GM18502 (cell line): Measurements from ENCODE around the gene ABTB1.
"Not testable (repeated sequence)": the region's sequence is repeated elsewhere in the genome, so short reads cannot be mapped to it uniquely, and the experiment has no call there.

Experiments
- ATAC-seq: cut with Tn5 transposase; IDR thresholded peaks from one replicate; pipeline ENCODE4 v1.9.1; 2021; ENCODE audit warnings: mild to moderate bottlenecking; ENCODE audit not compliant: unreplicated experiment, poor library complexity

ABTB1 gene

GRCh38 chr3:127699416-127700300 is 26.9 kb downstream of the ABTB1 start:
- ATAC-seq, result no peak

- ATAC-seq, result no peak
These were observed 27.7 kb downstream of the ABTB1 start for GRCh38 chr3:127700406-127700805.

GRCh38 chr3:127701280-127701911 is 28.6 kb downstream of the ABTB1 start:
- no peak for ATAC-seq

GRCh38 chr3:127702151-127702578 is 29.4 kb downstream of the ABTB1 start:
- ATAC-seq, result no peak

- not testable (repeated sequence) for ATAC-seq
These were observed 32.1 kb downstream of the ABTB1 start for GRCh38 chr3:127704840-127705239.

GRCh38 chr3:127706312-127706711 is 33.6 kb downstream of the ABTB1 start:
- no peak for ATAC-seq

- ATAC-seq, result no peak
These were observed 34.1 kb downstream of the ABTB1 start for GRCh38 chr3:127706785-127707351.

GRCh38 chr3:127707851-127708411 is 35.2 kb downstream of the ABTB1 start:
- ATAC-seq, result no peak

- no peak for ATAC-seq
These were observed 36.1 kb downstream of the ABTB1 start for GRCh38 chr3:127708837-127709236.

GRCh38 chr3:127709320-127710060 is 36.7 kb downstream of the ABTB1 start:
- no peak for ATAC-seq

- ATAC-seq, result no peak
These were observed 37.6 kb downstream of the ABTB1 start for GRCh38 chr3:127710155-127710941.

- no peak for ATAC-seq
These were observed 38.4 kb downstream of the ABTB1 start for GRCh38 chr3:127711021-127711695.

GRCh38 chr3:127711896-127712295 is 39.1 kb downstream of the ABTB1 start:
- no peak for ATAC-seq

- ATAC-seq, result no peak
These were observed 39.7 kb downstream of the ABTB1 start for GRCh38 chr3:127712461-127712860.

- no peak for ATAC-seq
These were observed 40.4 kb downstream of the ABTB1 start for GRCh38 chr3:127712881-127713771.

- no peak for ATAC-seq
These were observed 41.4 kb downstream of the ABTB1 start for GRCh38 chr3:127714125-127714571.

- no peak for ATAC-seq
These were observed 42.1 kb downstream of the ABTB1 start for GRCh38 chr3:127714866-127715265.

- no peak for ATAC-seq
These were observed 42.8 kb downstream of the ABTB1 start for GRCh38 chr3:127715532-127715931.
